Left lung (tissue), 10 donors: Measurements from ENCODE around the gene SAMD10. TPM values are rescaled to one million over a fixed set of nuclear protein-coding genes. Genes with fewer than 3 reads are reported as not detected.
"Not testable (repeated sequence)": the region's sequence is repeated elsewhere in the genome, so short reads cannot be mapped to it uniquely, and the experiment has no call there.

Experiments used
- ATAC-seq: fragments of 200-7000 bp; cut with Tn5 transposase; one replicate; pipeline ENCODE4 v1.9.1; 2020; ENCODE audit warnings: moderate library complexity
- DNase-seq, 4 donors: peaks; one replicate each; pipeline ENCODE4 v3.0.0-alpha.2; 2013 to 2020
- H3K27ac ChIP-seq, 2 donors: fragments of 200-600 bp; sonication (generic) in 1 of 2; one replicate each; pipeline versions ENCODE4 v1.5.0 to v1.8.0; 2020 to 2021
- H3K27me3 ChIP-seq, 2 donors: fragments of 200-600 bp; sonication (generic) in 1 of 2; one replicate each; pipeline versions ENCODE4 v1.5.0 to v1.8.0; 2020 to 2021
- H3K36me3 ChIP-seq, 2 donors: fragments of 200-600 bp; sonication (generic) in 1 of 2; one replicate each; pipeline versions ENCODE4 v1.5.0 to v1.8.0; 2020 to 2021
- H3K4me1 ChIP-seq, 2 donors: fragments of 200-600 bp; one replicate each; pipeline ENCODE4 v1.8.0; 2021
- H3K4me3 ChIP-seq, 2 donors: fragments of 200-600 bp; sonication (generic) in 1 of 2; one replicate each; pipeline versions ENCODE4 v1.5.0 to v1.8.0; 2020 to 2021; ENCODE audit warnings: mild to moderate bottlenecking in 1 of 2
- H3K9me3 ChIP-seq, 2 donors: fragments of 200-600 bp; sonication (generic) in 1 of 2; one replicate each; pipeline versions ENCODE4 v1.5.0 to v1.8.0; 2020 to 2021
- intact Hi-C, 2 donors: fragments of 100-400 bp; cut with DNase I; formaldehyde crosslinking; loops; one replicate each; pipeline versions ENCODE4 v1.11.2 to v1.14.2; 2022
- polyA plus RNA-seq, 6 donors: library from polyadenylated mRNA; unstranded; fragments of 120-200 nt; gene quantifications; one replicate each; pipeline ENCODE4 v1.2.1, GENCODE V29; 2013; ENCODE audit not compliant: insufficient read length in 6 of 6
- total RNA-seq, 2 donors: library from RNA; stranded (reverse); fragmentation: NEBNext Ultra II Directional; extraction: Animal tissue kit (Norgen Biotek cat#: 25700); gene quantifications; one replicate each; pipeline ENCODE4 v1.2.1, GENCODE V29; 2021
- TF ChIP-seq, protein P1 (sequence below), 2 donors: fragments of 200-600 bp; sonication (generic) in 1 of 2; IDR thresholded peaks; one replicate each; pipeline versions ENCODE4 v1.5.0 to v1.8.0; 2021; ENCODE audit warnings: antibody characterized with exemption in 2 of 2
- donor health status: DM: no; HTN: yes; CAD: no.
- donor health status: DM: no; HTN: no; CAD: no.

SAMD10 gene
- total and polyA plus RNA-seq, 8 donors, result 4.6 to 10.5 (median 7.1) TPM

- Histone ChIP-seq H3K4me3 (peak overlapping the region; percentile 52 to 97), H3K27me3 (no peaks in the 10 kb centered on the region), H3K4me1 (peaks cover 26 to 50% of the 10 kb centered on the region in 2 donors), H3K9me3 (no peaks in the 10 kb centered on the region), H3K27ac (peak overlapping the region; percentile 44 to 70), H3K36me3 (peaks cover 0 to 12% of the 10 kb centered on the region in 2 donors)
- TF ChIP-seq, protein P1, sequence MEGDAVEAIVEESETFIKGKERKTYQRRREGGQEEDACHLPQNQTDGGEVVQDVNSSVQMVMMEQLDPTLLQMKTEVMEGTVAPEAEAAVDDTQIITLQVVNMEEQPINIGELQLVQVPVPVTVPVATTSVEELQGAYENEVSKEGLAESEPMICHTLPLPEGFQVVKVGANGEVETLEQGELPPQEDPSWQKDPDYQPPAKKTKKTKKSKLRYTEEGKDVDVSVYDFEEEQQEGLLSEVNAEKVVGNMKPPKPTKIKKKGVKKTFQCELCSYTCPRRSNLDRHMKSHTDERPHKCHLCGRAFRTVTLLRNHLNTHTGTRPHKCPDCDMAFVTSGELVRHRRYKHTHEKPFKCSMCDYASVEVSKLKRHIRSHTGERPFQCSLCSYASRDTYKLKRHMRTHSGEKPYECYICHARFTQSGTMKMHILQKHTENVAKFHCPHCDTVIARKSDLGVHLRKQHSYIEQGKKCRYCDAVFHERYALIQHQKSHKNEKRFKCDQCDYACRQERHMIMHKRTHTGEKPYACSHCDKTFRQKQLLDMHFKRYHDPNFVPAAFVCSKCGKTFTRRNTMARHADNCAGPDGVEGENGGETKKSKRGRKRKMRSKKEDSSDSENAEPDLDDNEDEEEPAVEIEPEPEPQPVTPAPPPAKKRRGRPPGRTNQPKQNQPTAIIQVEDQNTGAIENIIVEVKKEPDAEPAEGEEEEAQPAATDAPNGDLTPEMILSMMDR (IDR thresholded peaks at IDR 0.05), result no peak
- intact Hi-C loops, result no loop called here
- ATAC-seq, result peak; percentile 62
- peak in 3 of 4 donors; percentile 75 to 94 (median 83) for DNase-seq
These were observed 868 bp downstream of the SAMD10 start for GRCh38 chr20:63978319-63979228.

DNA sequence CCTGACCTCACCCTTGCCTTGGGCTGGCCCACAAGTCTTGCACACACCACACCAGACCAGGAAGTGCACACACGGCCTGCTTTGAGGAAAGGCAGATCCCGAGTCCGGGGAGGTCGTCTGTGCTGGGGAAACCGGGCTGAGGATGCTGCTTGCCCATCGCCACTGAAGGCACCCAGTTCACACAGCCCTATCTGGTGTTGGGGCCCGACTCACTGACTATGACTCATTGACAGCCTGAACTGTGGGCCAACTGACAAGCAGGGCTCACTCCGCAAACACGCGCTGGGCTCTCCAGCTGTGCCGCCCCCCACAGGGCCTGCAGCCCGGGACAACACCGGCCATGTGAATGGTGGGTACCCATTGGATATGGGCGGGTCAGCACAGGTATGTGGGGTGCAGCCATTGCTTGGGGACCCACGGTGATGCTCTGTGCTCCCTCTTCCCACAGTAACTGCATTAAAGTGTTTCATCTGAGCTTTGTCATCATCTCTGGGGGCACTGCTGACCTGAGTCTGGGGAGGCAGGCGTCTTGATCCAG, 1.6 kb downstream of the SAMD10 start:
- ATAC-seq (no peak), DNase-seq (peak in 2 of 4 donors; percentile 38 to 69)
- peaks cover 0 to 5% of the 10 kb centered on the region in 2 donors for H3K36me3 ChIP-seq
- no peaks in the 10 kb centered on the region for H3K9me3 ChIP-seq
- H3K27me3 ChIP-seq, result no peaks in the 10 kb centered on the region
- H3K4me3 ChIP-seq, result peak overlapping the region in 1 of 2 donors; percentile 97
- peaks cover 28 to 45% of the 10 kb centered on the region in 2 donors for H3K4me1 ChIP-seq
- no peak overlapping the region for H3K27ac ChIP-seq
- TF ChIP-seq, protein P1 (IDR thresholded peaks at IDR 0.05), result no peak
- intact Hi-C loops, result no loop called here

DNA sequence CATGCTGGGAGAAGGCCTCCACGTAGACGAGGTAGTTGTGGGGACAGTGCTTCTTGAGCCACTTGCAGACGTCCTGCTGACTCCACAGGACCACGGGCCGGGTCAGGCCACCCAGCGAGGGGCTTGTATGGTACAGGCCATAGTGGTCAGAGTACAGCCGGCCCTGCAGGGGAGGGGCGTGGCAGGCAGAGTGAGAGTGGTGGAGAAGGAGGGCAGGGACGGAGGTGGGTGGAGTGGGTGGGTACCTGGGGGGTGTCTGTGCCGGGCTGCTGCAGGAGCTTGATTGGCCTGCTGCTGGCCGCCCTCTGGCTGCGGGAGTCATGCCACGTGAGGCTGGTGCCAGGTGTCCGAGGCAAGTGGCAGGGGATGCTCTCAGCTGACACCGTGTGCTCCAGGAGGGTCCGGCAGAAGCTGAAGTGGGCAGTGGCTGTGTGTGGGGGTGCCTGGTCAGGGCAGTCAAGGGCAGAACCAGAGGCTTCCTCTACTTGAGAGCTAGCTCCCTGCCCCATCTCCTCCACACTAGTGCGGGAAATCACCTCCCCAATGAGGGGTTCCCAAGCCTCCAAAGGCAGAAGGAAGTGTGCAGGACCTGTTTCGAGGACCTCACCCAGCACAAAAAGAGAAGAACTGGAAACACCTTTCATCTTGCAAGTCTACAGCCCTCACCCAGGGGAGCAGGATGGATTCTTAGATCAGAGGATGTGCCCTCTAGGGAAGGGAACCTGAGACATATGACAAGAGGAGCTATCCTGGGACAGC, 2.3 kb downstream of the SAMD10 start:
- Histone ChIP-seq H3K36me3 (peaks cover 0 to 4% of the 10 kb centered on the region in 2 donors), H3K4me1 (peaks cover 25 to 44% of the 10 kb centered on the region in 2 donors), H3K27ac (no peak overlapping the region), H3K27me3 (no peaks in the 10 kb centered on the region), H3K9me3 (no peaks in the 10 kb centered on the region), H3K4me3 (no peak overlapping the region)
- intact Hi-C loops, result no loop called here
- TF ChIP-seq, protein P1 (IDR thresholded peaks at IDR 0.05), result no peak
- DNase-seq (peak in 1 of 4 donors; percentile 70), ATAC-seq (no peak)

- ATAC-seq, H3K9me3 ChIP-seq, H3K4me3 ChIP-seq, intact Hi-C loops, H3K27me3 ChIP-seq, H3K27ac ChIP-seq, H3K36me3 ChIP-seq: not testable (repeated sequence)
- peaks cover 18 to 40% of the 10 kb centered on the region in 2 donors for H3K4me1 ChIP-seq
- peak in 1 of 4 donors; percentile 4 for DNase-seq
These were observed 2.9 kb downstream of the SAMD10 start for GRCh38 chr20:63976511-63976910.

DNA sequence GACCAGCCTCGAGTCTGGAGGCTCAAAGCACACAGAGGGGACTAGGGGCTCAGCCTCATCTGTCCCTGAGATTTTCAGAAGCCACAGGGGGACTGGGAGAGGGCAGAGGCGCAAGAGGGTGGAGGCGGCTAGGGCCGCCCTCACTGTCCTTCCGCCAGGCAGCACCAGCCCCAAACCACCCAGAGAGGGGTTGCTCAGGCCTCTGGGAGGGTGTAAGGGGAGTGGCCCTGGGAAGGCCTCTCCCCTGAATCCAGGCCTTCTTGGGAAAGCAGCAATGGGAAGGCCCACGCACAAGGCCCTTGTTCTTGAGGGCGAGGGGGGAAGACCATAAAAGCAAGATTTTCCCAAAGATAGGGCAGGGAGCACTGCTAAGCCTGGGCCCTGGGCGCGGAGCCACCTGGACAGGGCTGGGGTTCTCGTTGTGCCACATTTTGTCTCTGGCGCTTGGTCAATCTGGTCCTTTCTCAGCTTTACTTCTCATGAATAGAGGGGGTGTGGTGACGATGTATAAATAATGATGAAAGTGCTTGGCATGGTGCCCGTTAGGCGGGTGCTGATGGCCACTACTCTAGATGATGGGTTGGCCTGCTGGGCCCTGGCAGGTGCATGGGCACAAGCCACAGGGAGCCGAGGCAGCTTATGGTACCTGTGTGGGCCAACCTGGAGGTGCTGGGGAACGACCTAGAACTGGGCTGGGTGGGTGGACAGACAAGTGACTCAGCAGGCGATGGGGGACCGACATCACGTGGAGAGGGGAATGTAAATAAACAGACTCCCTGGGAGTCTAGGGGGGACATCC, 4.8 kb downstream of the SAMD10 start:
- intact Hi-C loops, result no loop called here
- peaks cover 12 to 31% of the 10 kb centered on the region in 2 donors for H3K4me1 ChIP-seq
- H3K4me3 ChIP-seq, result no peak overlapping the region
- H3K9me3 ChIP-seq, result no peaks in the 10 kb centered on the region
- H3K27me3 ChIP-seq, result peaks cover 0 to 6% of the 10 kb centered on the region in 2 donors
- peaks cover 0 to 4% of the 10 kb centered on the region in 2 donors for H3K36me3 ChIP-seq
- DNase-seq (peak in 1 of 4 donors; percentile 51), ATAC-seq (no peak)
- H3K27ac ChIP-seq, result no peak overlapping the region
- TF ChIP-seq, protein P1 (IDR thresholded peaks at IDR 0.05), result no peak
